H1 (cell line): ENCODE measurements around the gene FHIT. TPM values are rescaled to one million over a fixed set of nuclear protein-coding genes. Genes with fewer than 3 reads are reported as not detected.

Experiments used
- CTCF ChIA-PET: fragments of 300-600 bp; sonication (Branson Sonifier 250); formaldehyde crosslinking; loops from one replicate; lab custom pipeline; 2021; ENCODE audit not compliant: partially characterized antibody; lab: Charles Lee
- POLR2A ChIA-PET: fragments of 300-600 bp; sonication (Branson Sonifier 250); formaldehyde crosslinking; loops from one replicate; lab custom pipeline; 2021; ENCODE audit warnings: inconsistent platforms; ENCODE audit not compliant: partially characterized antibody; lab: Charles Lee
- DNase-seq, 2 experiments: peaks; one replicate each; pipeline versions ENCODE4 v3.0.0 to v3.0.0-alpha.2; 2010 to 2022; ENCODE audit warnings: low spot score in 2 of 2, low read depth in 1 of 2, mixed read lengths in 1 of 2
- FAIRE-seq: peaks from 2 replicates; lab custom pipeline; 2011; peaks lifted over from hg19 to GRCh38; lab: Jason Lieb, UNC
- H2AFZ ChIP-seq: 2 replicates; pipeline ENCODE4 v1.8.1; 2012; ENCODE audit warnings: low read length, inconsistent platforms
- H2AK5ac ChIP-seq: 2 replicates; pipeline ENCODE4 v1.6.1; 2013; ENCODE audit warnings: low read depth, low read length
- H2BK120ac ChIP-seq: replicated peaks from 2 replicates; pipeline ENCODE3; 2013; ENCODE audit warnings: low read depth, low read length, inconsistent platforms
- H2BK12ac ChIP-seq: 2 replicates; pipeline ENCODE4 v1.6.1; 2013; ENCODE audit warnings: low read depth, low read length
- H2BK15ac ChIP-seq: 2 replicates; pipeline ENCODE4 v1.6.1; 2013; ENCODE audit warnings: low read length
- H2BK20ac ChIP-seq: 2 replicates; pipeline ENCODE4 v1.6.1; 2013; ENCODE audit warnings: low read length
- H2BK5ac ChIP-seq: 2 replicates; pipeline ENCODE4 v1.6.1; 2013; ENCODE audit warnings: low read depth, low read length
- H3K14ac ChIP-seq: 2 replicates; pipeline ENCODE4 v1.6.1; 2013; ENCODE audit warnings: inconsistent platforms; ENCODE audit not compliant: insufficient read length
- H3K18ac ChIP-seq: 2 replicates; pipeline ENCODE4 v1.6.1; 2013; ENCODE audit warnings: low read length; ENCODE audit errors: extremely low read depth
- H3K23ac ChIP-seq: 2 replicates; pipeline ENCODE4 v1.6.1; 2013; ENCODE audit warnings: inconsistent platforms; ENCODE audit not compliant: insufficient read length
- H3K23me2 ChIP-seq: 2 replicates; pipeline ENCODE4 v1.6.1; 2013; ENCODE audit warnings: low read depth, low read length
- H3K27ac ChIP-seq: 2 replicates; pipeline ENCODE4 v1.6.1; 2011; ENCODE audit warnings: low read depth, low read length, inconsistent platforms
- H3K27me3 ChIP-seq, 4 experiments: replicated peaks in 1 of 4; 1 replicate in 1 of 4; 2 replicates in 3 of 4; pipeline versions ENCODE4 v1.6.1 to v1.8.1; 2011 to 2013; ENCODE audit warnings: low read length in 3 of 4, mild to moderate bottlenecking in 3 of 4, inconsistent platforms in 2 of 4, mixed read lengths in 2 of 4, moderate library complexity in 1 of 4; ENCODE audit not compliant: control insufficient read depth in 3 of 4, insufficient read depth in 3 of 4; ENCODE audit errors: extremely low read depth in 1 of 4
- H3K36me3 ChIP-seq, 4 experiments: 2 replicates each; pipeline versions ENCODE4 v1.6.1 to v1.8.1; 2011 to 2013; ENCODE audit warnings: mild to moderate bottlenecking in 4 of 4, low read length in 3 of 4, moderate library complexity in 2 of 4, control low read depth in 1 of 4, inconsistent platforms in 1 of 4; ENCODE audit not compliant: insufficient read depth in 4 of 4, control insufficient read depth in 2 of 4
- H3K4ac ChIP-seq: replicated peaks from 2 replicates; pipeline ENCODE3; 2013; ENCODE audit warnings: low read length, low read depth, mixed read lengths, inconsistent platforms; ENCODE audit not compliant: insufficient read length
- H3K4me1 ChIP-seq, 4 experiments: replicated peaks in 1 of 4; 1 replicate in 1 of 4; 2 replicates in 3 of 4; pipeline versions ENCODE4 v1.6.1 to v1.8.1; 2011 to 2013; ENCODE audit warnings: low read length in 3 of 4, inconsistent platforms in 2 of 4, mixed read lengths in 1 of 4; ENCODE audit not compliant: insufficient read depth in 4 of 4, control insufficient read depth in 3 of 4
- H3K4me2 ChIP-seq, 2 experiments: 2 replicates each; pipeline versions ENCODE4 v1.6.1 to v1.8.1; 2011 to 2013; ENCODE audit warnings: low read depth in 2 of 2, low read length in 2 of 2, control low read depth in 1 of 2, inconsistent platforms in 1 of 2, mild to moderate bottlenecking in 1 of 2; ENCODE audit not compliant: insufficient read depth in 1 of 2
- H3K4me3 ChIP-seq, 4 experiments: fragments of 200-600, 300-600 bp in 1 of 4; sonication (generic), shearing (Covaris generic), sonication (Bioruptor Twin) in 1 of 4; 2 replicates each; pipeline versions ENCODE4 v1.5.1 to v1.8.1; 2011 to 2016; ENCODE audit warnings: low read length in 4 of 4, low read depth in 3 of 4, control low read depth in 2 of 4, inconsistent platforms in 2 of 4, mild to moderate bottlenecking in 2 of 4, mixed read lengths in 1 of 4, moderate library complexity in 1 of 4; ENCODE audit not compliant: insufficient read depth in 2 of 4; ENCODE audit errors: extremely low read depth in 1 of 4
- H3K56ac ChIP-seq: replicated peaks from 2 replicates; pipeline ENCODE3; 2013; ENCODE audit warnings: low read depth, mild to moderate bottlenecking, mixed read lengths, low read length, inconsistent platforms; ENCODE audit not compliant: insufficient read length
- H3K79me1 ChIP-seq: 2 replicates; pipeline ENCODE4 v1.6.1; 2013; ENCODE audit warnings: low read depth, low read length, control low read depth
- H3K79me2 ChIP-seq, 2 experiments: 2 replicates each; pipeline versions ENCODE4 v1.6.1 to v1.8.1; 2012 to 2013; ENCODE audit warnings: low read length in 2 of 2, mild to moderate bottlenecking in 2 of 2, inconsistent platforms in 1 of 2; ENCODE audit not compliant: insufficient read depth in 2 of 2, control insufficient read depth in 1 of 2
- H3K9ac ChIP-seq, 4 experiments: replicated peaks in 1 of 4; 1 replicate in 1 of 4; 2 replicates in 3 of 4; pipeline versions ENCODE4 v1.6.1 to v1.8.1; 2011 to 2013; ENCODE audit warnings: low read depth in 3 of 4, low read length in 3 of 4, control low read depth in 2 of 4, mild to moderate bottlenecking in 2 of 4, moderate library complexity in 2 of 4, inconsistent platforms in 1 of 4; ENCODE audit errors: extremely low read depth in 1 of 4
- H3K9me3 ChIP-seq, 2 experiments: 2 replicates each; pipeline versions ENCODE4 v1.6.1 to v1.8.1; 2012 to 2013; ENCODE audit warnings: mild to moderate bottlenecking in 2 of 2, moderate library complexity in 2 of 2, control low read depth in 1 of 2, inconsistent platforms in 1 of 2, low read depth in 1 of 2, low read length in 1 of 2, mixed read lengths in 1 of 2; ENCODE audit not compliant: insufficient read depth in 2 of 2
- H4K20me1 ChIP-seq, 2 experiments: replicated peaks in 1 of 2; 2 replicates each; pipeline versions ENCODE3 to v1.8.1; 2011 to 2013; ENCODE audit warnings: inconsistent platforms in 2 of 2, low read length in 2 of 2, mild to moderate bottlenecking in 1 of 2; ENCODE audit not compliant: insufficient read depth in 2 of 2, control insufficient read depth in 1 of 2
- H4K5ac ChIP-seq: 2 replicates; pipeline ENCODE4 v1.6.1; 2013; ENCODE audit warnings: low read length, low read depth, mixed read lengths, inconsistent platforms; ENCODE audit not compliant: insufficient read length
- H4K8ac ChIP-seq: 2 replicates; pipeline ENCODE4 v1.8.0; 2013; ENCODE audit warnings: mild to moderate bottlenecking, moderate library complexity, low read length, inconsistent platforms; ENCODE audit not compliant: insufficient read depth; ENCODE audit errors: extremely low read depth
- H4K91ac ChIP-seq: replicated peaks from 2 replicates; pipeline ENCODE3; 2013; ENCODE audit warnings: low read length, mixed read lengths, inconsistent platforms; ENCODE audit not compliant: insufficient read length
- CBX8 ChIP-seq: fragments of 300-800, 300-1000 bp; sonication (generic); IDR thresholded peaks from 2 replicates; pipeline ENCODE4 v1.7.1; 2016; ENCODE audit warnings: low read depth, low read length, borderline replicate concordance
- CEBPB ChIP-seq: IDR thresholded peaks from 2 replicates; pipeline ENCODE4 v1.6.1; 2012; ENCODE audit warnings: low read depth, low read length
- CHD2 ChIP-seq: IDR thresholded peaks from 2 replicates; pipeline ENCODE4 v1.6.1; 2012; ENCODE audit warnings: low read length, improper control_type of control experiment
- CREB1 ChIP-seq: IDR thresholded peaks from 2 replicates; pipeline ENCODE4 v1.6.1; 2012; ENCODE audit warnings: inconsistent platforms
- EGR1 ChIP-seq: IDR thresholded peaks from 2 replicates; pipeline ENCODE4 v1.6.1; 2011; ENCODE audit warnings: low read depth, low read length, borderline replicate concordance
- KDM5A ChIP-seq: fragments of 200-600 bp; IDR thresholded peaks from 2 replicates; pipeline ENCODE4 v1.7.1; 2012; ENCODE audit warnings: mild to moderate bottlenecking, low read length, inconsistent platforms, mixed read lengths
- RFX5 ChIP-seq: IDR thresholded peaks from 2 replicates; pipeline ENCODE4 v1.6.1; 2011; ENCODE audit warnings: low read depth, low read length, improper control_type of control experiment, borderline replicate concordance
- SP1 ChIP-seq: IDR thresholded peaks from 2 replicates; pipeline ENCODE4 v1.6.1; 2011; ENCODE audit warnings: low read depth, low read length
- SP4 ChIP-seq: IDR thresholded peaks from 2 replicates; pipeline ENCODE4 v1.6.1; 2012; ENCODE audit warnings: low read length, inconsistent platforms
- WGBS, 2 experiments: shearing (Covaris generic) in 1 of 2; methylation state at CpG; one replicate each; pipeline versions ENCODE4 v1.1.6 to v1.1.7; 2013 to 2015; ENCODE audit warnings: low lambda C conversion rate in 2 of 2, mixed read lengths in 2 of 2, inconsistent platforms in 1 of 2, low coverage in 1 of 2, missing lambda C conversion rate in 1 of 2; ENCODE audit not compliant: insufficient replicate concordance in 2 of 2, insufficient coverage in 1 of 2, insufficient read length in 1 of 2; ENCODE audit errors: extremely low coverage in 1 of 2, missing lambda C conversion rate in 1 of 2; 5-methylcytosine and 5-hydroxymethylcytosine counted together
- polyA plus RNA-seq, 7 experiments: library from polyadenylated mRNA; depleted of rRNA in 3 of 7; stranded (reverse) in 5 of 7; unstranded in 2 of 7; fragments of >200 nt in 5 of 7; fragments of 200-250 nt in 2 of 7; gene quantifications; 1 replicate in 5 of 7; 2 replicates in 1 of 7; 4 replicates in 1 of 7; pipeline versions ENCODE4 v1.2.1 to v1.2.3, GENCODE V29; 2011 to 2013; ENCODE audit warnings: missing spikeins in 2 of 7, mixed read lengths in 2 of 7
- total RNA-seq: library from RNA; stranded (reverse); fragmentation: NEBNext Ultra II Directional; extraction: Animal tissue kit (Norgen Biotek cat#: 25700); gene quantifications from 2 replicates; pipeline ENCODE4 v1.2.1, GENCODE V29; 2021

Gene FHIT
- total and polyA plus RNA-seq, 2 of the 8 experiments (the other 6 are each of a cell fraction or from before 2014, with no cell fraction given) = 1.2 to 3.2 TPM

GRCh38 chr3:60463685-60464084, 787.6 kb downstream of the FHIT start:
- TF ChIP-seq CEBPB (no peak), RFX5 (no peak), CREB1 (no peak), SP4 (no peak), CHD2 (no peak), SP1 (no peak), EGR1 (no peak), KDM5A (no peak), CBX8 (no peak)
- TF ChIP-seq, all 59 proteins: peak for 0
- no peak overlapping the region for H3K4ac ChIP-seq
- H2BK12ac ChIP-seq = no peak overlapping the region
- POLR2A ChIA-PET = no interaction called here
- no peak overlapping the region for H4K5ac ChIP-seq
- no peak overlapping the region for H3K4me2 ChIP-seq
- no peak for FAIRE-seq
- no peak overlapping the region for H2BK20ac ChIP-seq
- no peak overlapping the region for H3K23ac ChIP-seq
- no peak overlapping the region for H2AK5ac ChIP-seq
- no peak overlapping the region for H3K14ac ChIP-seq
- no peaks in the 10 kb centered on the region for H3K79me2 ChIP-seq
- H3K27me3 ChIP-seq = no peaks in the 10 kb centered on the region
- no peak overlapping the region for H3K27ac ChIP-seq
- H3K4me3 ChIP-seq = no peak overlapping the region
- H2BK120ac ChIP-seq = no peak overlapping the region
- H4K91ac ChIP-seq = no peak overlapping the region
- WGBS, 2 experiments = 94% methylated on average over 1 of the region's 1 CpG; no CpG with 5 or more reads in 1 of the 2 experiments
- H2BK5ac ChIP-seq = no peak overlapping the region
- H3K56ac ChIP-seq = no peak overlapping the region
- no peaks in the 10 kb centered on the region for H3K4me1 ChIP-seq
- no peaks in the 10 kb centered on the region for H3K79me1 ChIP-seq
- H3K36me3 ChIP-seq = no peaks in the 10 kb centered on the region
- no peaks in the 10 kb centered on the region for H3K23me2 ChIP-seq
- H3K18ac ChIP-seq = no peak overlapping the region
- no peak overlapping the region for H2AFZ ChIP-seq
- H2BK15ac ChIP-seq = no peak overlapping the region
- DNase-seq = no peak
- H3K9ac ChIP-seq = no peak overlapping the region
- no peak overlapping the region for H4K8ac ChIP-seq
- CTCF ChIA-PET = interaction anchor here (1.5 kb wide), 1 partner anchor 32 kb away, joined by 4 read pairs; no protein-coding TSS in a partner anchor
- no peaks in the 10 kb centered on the region for H4K20me1 ChIP-seq
- H3K9me3 ChIP-seq = no peaks in the 10 kb centered on the region
